HepG2 (cell line): ENCODE results near the gene HSPB6. TPM values are rescaled to one million over a fixed set of nuclear protein-coding genes. Genes with fewer than 3 reads are reported as not detected.
A peak's percentile ranks its signal among the peaks of the same experiment; 100 is the strongest.

Experiments
- AGO2 ChIP-seq: fragments of 200-400 bp; formaldehyde crosslinking; optimal IDR thresholded peaks from 2 replicates; pipeline ENCODE3; 2017; ENCODE audit warnings: mild to moderate bottlenecking, low read depth, low read length, moderate library complexity
- ARNTL ChIP-seq: sonication (generic); formaldehyde crosslinking; IDR thresholded peaks from 2 replicates; pipeline ENCODE4 v1.4.0; 2020; ENCODE audit warnings: mild to moderate bottlenecking, missing genetic modification reagents
- FOSL1 ChIP-seq: sonication (generic); formaldehyde crosslinking; IDR thresholded peaks from 2 replicates; pipeline ENCODE4 v1.9.0; 2021; ENCODE audit warnings: missing genetic modification reagents, borderline replicate concordance
- HHEX ChIP-seq: IDR thresholded peaks from 2 replicates; pipeline ENCODE4 v1.6.1; 2016; ENCODE audit warnings: control low read depth
- HMG20A ChIP-seq: IDR thresholded peaks from 2 replicates; pipeline ENCODE4 v1.6.1; 2016; ENCODE audit warnings: borderline replicate concordance
- KDM4B ChIP-seq: sonication (generic); formaldehyde crosslinking; IDR thresholded peaks from 2 replicates; pipeline ENCODE4 v1.4.0; 2020; ENCODE audit warnings: missing genetic modification reagents
- KLF13 ChIP-seq: sonication (generic); formaldehyde crosslinking; IDR thresholded peaks from 2 replicates; pipeline ENCODE4 v1.4.0; 2020; ENCODE audit warnings: mild to moderate bottlenecking, missing genetic modification reagents
- MAFF ChIP-seq: IDR thresholded peaks from 2 replicates; pipeline ENCODE4 v1.6.1; 2011; ENCODE audit warnings: low read depth, low read length, improper control_type of control experiment
- ONECUT2 ChIP-seq: sonication (generic); formaldehyde crosslinking; IDR thresholded peaks from 2 replicates; pipeline ENCODE4 v1.4.0; 2020; ENCODE audit warnings: missing genetic modification reagents
- PLRG1 ChIP-seq: fragments of 450-650 bp; conservative IDR thresholded peaks from 2 replicates; pipeline ENCODE4 v1.6.1; 2016
- RAD51 ChIP-seq: fragments of 450-650 bp; IDR thresholded peaks from 2 replicates; pipeline ENCODE4 v1.6.1; 2016; ENCODE audit warnings: borderline replicate concordance
- TAF1 ChIP-seq: sonication (generic); formaldehyde crosslinking; IDR thresholded peaks from 2 replicates; pipeline ENCODE4 v1.4.0; 2020; ENCODE audit warnings: missing genetic modification reagents
- ZIK1 ChIP-seq: sonication (generic); formaldehyde crosslinking; IDR thresholded peaks from 2 replicates; pipeline ENCODE4 v1.5.0; 2020; ENCODE audit warnings: mild to moderate bottlenecking, low read depth, missing genetic modification reagents, borderline replicate concordance
- ZNF138 ChIP-seq: sonication (generic); formaldehyde crosslinking; IDR thresholded peaks from 2 replicates; pipeline ENCODE4 v1.5.0; 2020; ENCODE audit warnings: mild to moderate bottlenecking, low read depth, missing genetic modification reagents
- ZNF230 ChIP-seq: sonication (generic); formaldehyde crosslinking; IDR thresholded peaks from 2 replicates; pipeline ENCODE4 v1.4.0; 2020; ENCODE audit warnings: mild to moderate bottlenecking, missing genetic modification reagents
- ZNF451 ChIP-seq: sonication (generic); formaldehyde crosslinking; IDR thresholded peaks from 2 replicates; pipeline ENCODE4 v1.5.0; 2020; ENCODE audit warnings: mild to moderate bottlenecking, missing genetic modification reagents
- ZNF75D ChIP-seq: sonication (generic); formaldehyde crosslinking; IDR thresholded peaks from 2 replicates; pipeline ENCODE4 v1.8.1; 2023; ENCODE audit warnings: missing genetic modification reagents, mild to moderate bottlenecking, borderline replicate concordance
- polyA plus RNA-seq, 8 experiments: library from polyadenylated mRNA; depleted of rRNA in 3 of 8; stranded (reverse) in 7 of 8; unstranded in 1 of 8; fragments of >200 nt; fragmentation: Illumina TruSeq in 4 of 8; extraction: Trizol in 4 of 8; gene quantifications; 2 replicates each; pipeline versions ENCODE4 v1.2.1 to v1.2.3, GENCODE V29; 2011 to 2016; ENCODE audit warnings: low read depth in 4 of 8, missing spikeins in 1 of 8, mixed read lengths in 1 of 8; ENCODE audit not compliant: insufficient read depth in 1 of 8
- total RNA-seq, 5 experiments: library from RNA; depleted of rRNA; stranded (reverse); fragments of >200 nt; fragmentation: Illumina TruSeq; extraction: Trizol; gene quantifications; 2 replicates each; pipeline ENCODE4 v1.2.3, GENCODE V29; 2016; ENCODE audit warnings: low read depth in 1 of 5
- TF ChIP-seq, protein P1 (sequence below): sonication (generic); formaldehyde crosslinking; IDR thresholded peaks from 2 replicates; pipeline ENCODE4 v1.5.1; 2020; ENCODE audit warnings: mild to moderate bottlenecking, missing genetic modification reagents, moderate library complexity
- TF ChIP-seq, protein P2 (sequence below): sonication (generic); formaldehyde crosslinking; IDR thresholded peaks from 2 replicates; pipeline ENCODE4 v1.4.0; 2020; ENCODE audit warnings: missing genetic modification reagents
- TF ChIP-seq, protein P3 (sequence below): sonication (generic); formaldehyde crosslinking; IDR thresholded peaks from 2 replicates; pipeline ENCODE4 v1.8.0; 2022; ENCODE audit warnings: missing genetic modification reagents, low read depth, mild to moderate bottlenecking, borderline replicate concordance
- TF ChIP-seq, protein P4 (sequence below): sonication (generic); formaldehyde crosslinking; IDR thresholded peaks from 2 replicates; pipeline ENCODE4 v1.5.1; 2020; ENCODE audit warnings: mild to moderate bottlenecking, missing genetic modification reagents, borderline replicate concordance

Gene HSPB6
- total and polyA plus RNA-seq, 2 of the 13 experiments (the other 11 are each of a cell fraction or from before 2014, with no cell fraction given) = 0.18 TPM; not detected in 1

DNA sequence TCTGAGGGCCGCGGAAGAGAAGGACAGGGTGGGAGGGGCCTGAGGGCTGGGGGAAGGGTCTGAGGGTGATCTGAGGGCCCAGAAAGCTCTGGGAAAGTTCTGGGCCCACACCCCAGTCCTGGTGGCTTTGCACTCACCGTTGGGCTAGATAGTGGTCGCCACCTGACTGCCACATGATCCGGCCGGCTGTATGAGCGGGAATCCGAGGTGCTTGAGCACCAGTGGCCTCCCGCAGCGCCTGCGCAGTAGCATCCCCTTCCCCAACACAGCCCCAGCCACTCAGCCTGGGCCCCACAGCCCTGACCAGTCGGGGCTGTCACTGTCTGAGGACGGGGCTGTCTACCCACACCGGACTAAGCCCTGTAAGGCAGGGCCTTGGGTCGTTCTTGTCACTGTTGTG, 40.8 kb upstream of the HSPB6 start (continued):
- TF ChIP-seq, protein P1, sequence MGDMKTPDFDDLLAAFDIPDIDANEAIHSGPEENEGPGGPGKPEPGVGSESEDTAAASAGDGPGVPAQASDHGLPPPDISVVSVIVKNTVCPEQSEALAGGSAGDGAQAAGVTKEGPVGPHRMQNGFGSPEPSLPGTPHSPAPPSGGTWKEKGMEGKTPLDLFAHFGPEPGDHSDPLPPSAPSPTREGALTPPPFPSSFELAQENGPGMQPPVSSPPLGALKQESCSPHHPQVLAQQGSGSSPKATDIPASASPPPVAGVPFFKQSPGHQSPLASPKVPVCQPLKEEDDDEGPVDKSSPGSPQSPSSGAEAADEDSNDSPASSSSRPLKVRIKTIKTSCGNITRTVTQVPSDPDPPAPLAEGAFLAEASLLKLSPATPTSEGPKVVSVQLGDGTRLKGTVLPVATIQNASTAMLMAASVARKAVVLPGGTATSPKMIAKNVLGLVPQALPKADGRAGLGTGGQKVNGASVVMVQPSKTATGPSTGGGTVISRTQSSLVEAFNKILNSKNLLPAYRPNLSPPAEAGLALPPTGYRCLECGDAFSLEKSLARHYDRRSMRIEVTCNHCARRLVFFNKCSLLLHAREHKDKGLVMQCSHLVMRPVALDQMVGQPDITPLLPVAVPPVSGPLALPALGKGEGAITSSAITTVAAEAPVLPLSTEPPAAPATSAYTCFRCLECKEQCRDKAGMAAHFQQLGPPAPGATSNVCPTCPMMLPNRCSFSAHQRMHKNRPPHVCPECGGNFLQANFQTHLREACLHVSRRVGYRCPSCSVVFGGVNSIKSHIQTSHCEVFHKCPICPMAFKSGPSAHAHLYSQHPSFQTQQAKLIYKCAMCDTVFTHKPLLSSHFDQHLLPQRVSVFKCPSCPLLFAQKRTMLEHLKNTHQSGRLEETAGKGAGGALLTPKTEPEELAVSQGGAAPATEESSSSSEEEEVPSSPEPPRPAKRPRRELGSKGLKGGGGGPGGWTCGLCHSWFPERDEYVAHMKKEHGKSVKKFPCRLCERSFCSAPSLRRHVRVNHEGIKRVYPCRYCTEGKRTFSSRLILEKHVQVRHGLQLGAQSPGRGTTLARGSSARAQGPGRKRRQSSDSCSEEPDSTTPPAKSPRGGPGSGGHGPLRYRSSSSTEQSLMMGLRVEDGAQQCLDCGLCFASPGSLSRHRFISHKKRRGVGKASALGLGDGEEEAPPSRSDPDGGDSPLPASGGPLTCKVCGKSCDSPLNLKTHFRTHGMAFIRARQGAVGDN (CRISPR knock-in tag) = peak; percentile 91
- TF ChIP-seq AGO2 = peak; percentile 58
- no peak for TF ChIP-seq KDM4B (CRISPR knock-in tag)
- TF ChIP-seq, protein P2, sequence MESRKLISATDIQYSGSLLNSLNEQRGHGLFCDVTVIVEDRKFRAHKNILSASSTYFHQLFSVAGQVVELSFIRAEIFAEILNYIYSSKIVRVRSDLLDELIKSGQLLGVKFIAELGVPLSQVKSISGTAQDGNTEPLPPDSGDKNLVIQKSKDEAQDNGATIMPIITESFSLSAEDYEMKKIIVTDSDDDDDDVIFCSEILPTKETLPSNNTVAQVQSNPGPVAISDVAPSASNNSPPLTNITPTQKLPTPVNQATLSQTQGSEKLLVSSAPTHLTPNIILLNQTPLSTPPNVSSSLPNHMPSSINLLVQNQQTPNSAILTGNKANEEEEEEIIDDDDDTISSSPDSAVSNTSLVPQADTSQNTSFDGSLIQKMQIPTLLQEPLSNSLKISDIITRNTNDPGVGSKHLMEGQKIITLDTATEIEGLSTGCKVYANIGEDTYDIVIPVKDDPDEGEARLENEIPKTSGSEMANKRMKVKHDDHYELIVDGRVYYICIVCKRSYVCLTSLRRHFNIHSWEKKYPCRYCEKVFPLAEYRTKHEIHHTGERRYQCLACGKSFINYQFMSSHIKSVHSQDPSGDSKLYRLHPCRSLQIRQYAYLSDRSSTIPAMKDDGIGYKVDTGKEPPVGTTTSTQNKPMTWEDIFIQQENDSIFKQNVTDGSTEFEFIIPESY = no peak
- no peak for TF ChIP-seq ZNF451
- no peak for TF ChIP-seq ZNF75D (CRISPR knock-in tag)
- no peak for TF ChIP-seq ONECUT2
- TF ChIP-seq HHEX (CRISPR knock-in tag) = no peak
- no peak for TF ChIP-seq KLF13 (CRISPR knock-in tag)
- TF ChIP-seq PLRG1 = no peak
- TF ChIP-seq FOSL1 (CRISPR knock-in tag) = no peak
- TF ChIP-seq, protein P3, sequence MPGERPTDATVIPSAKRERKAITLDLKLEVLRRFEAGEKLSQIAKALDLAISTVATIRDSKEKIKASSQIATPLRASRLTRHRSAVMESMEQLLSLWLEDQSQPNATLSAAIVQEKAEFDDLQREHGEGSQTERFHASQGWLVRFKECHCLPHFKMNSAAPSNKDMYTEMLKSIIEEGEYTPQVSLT (CRISPR knock-in tag) = no peak
- TF ChIP-seq ZNF230 (CRISPR knock-in tag) = no peak
- TF ChIP-seq, protein P4, sequence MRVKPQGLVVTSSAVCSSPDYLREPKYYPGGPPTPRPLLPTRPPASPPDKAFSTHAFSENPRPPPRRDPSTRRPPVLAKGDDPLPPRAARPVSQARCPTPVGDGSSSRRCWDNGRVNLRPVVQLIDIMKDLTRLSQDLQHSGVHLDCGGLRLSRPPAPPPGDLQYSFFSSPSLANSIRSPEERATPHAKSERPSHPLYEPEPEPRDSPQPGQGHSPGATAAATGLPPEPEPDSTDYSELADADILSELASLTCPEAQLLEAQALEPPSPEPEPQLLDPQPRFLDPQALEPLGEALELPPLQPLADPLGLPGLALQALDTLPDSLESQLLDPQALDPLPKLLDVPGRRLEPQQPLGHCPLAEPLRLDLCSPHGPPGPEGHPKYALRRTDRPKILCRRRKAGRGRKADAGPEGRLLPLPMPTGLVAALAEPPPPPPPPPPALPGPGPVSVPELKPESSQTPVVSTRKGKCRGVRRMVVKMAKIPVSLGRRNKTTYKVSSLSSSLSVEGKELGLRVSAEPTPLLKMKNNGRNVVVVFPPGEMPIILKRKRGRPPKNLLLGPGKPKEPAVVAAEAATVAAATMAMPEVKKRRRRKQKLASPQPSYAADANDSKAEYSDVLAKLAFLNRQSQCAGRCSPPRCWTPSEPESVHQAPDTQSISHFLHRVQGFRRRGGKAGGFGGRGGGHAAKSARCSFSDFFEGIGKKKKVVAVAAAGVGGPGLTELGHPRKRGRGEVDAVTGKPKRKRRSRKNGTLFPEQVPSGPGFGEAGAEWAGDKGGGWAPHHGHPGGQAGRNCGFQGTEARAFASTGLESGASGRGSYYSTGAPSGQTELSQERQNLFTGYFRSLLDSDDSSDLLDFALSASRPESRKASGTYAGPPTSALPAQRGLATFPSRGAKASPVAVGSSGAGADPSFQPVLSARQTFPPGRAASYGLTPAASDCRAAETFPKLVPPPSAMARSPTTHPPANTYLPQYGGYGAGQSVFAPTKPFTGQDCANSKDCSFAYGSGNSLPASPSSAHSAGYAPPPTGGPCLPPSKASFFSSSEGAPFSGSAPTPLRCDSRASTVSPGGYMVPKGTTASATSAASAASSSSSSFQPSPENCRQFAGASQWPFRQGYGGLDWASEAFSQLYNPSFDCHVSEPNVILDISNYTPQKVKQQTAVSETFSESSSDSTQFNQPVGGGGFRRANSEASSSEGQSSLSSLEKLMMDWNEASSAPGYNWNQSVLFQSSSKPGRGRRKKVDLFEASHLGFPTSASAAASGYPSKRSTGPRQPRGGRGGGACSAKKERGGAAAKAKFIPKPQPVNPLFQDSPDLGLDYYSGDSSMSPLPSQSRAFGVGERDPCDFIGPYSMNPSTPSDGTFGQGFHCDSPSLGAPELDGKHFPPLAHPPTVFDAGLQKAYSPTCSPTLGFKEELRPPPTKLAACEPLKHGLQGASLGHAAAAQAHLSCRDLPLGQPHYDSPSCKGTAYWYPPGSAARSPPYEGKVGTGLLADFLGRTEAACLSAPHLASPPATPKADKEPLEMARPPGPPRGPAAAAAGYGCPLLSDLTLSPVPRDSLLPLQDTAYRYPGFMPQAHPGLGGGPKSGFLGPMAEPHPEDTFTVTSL = no peak
- no peak for TF ChIP-seq HMG20A (CRISPR knock-in tag)
- no peak for TF ChIP-seq ZNF138
- TF ChIP-seq ARNTL = no peak
- no peak for TF ChIP-seq MAFF
- no peak for TF ChIP-seq RAD51
- TF ChIP-seq TAF1 (CRISPR knock-in tag) = no peak
- TF ChIP-seq ZIK1 = no peak
